Type B pancreatic cell (in vitro differentiated cells): Measurements from ENCODE around the gene SOCS7. TPM values are rescaled to one million over a fixed set of nuclear protein-coding genes. Genes with fewer than 3 reads are reported as not detected.

Experiments used
- DNase-seq: peaks from one replicate; pipeline ENCODE4 v3.0.0; 2021; ENCODE audit warnings: mixed read lengths; ENCODE audit not compliant: unreplicated experiment; ENCODE audit errors: extremely low spot score
- H3K27ac Mint-ChIP-seq: 2 replicates; pipeline ENCODE4 v1.8.0; 2021; ENCODE audit warnings: mild to moderate bottlenecking, mixed read lengths
- H3K27me3 Mint-ChIP-seq: 2 replicates; pipeline ENCODE4 v1.8.0; 2021; ENCODE audit warnings: mixed read lengths
- H3K36me3 Mint-ChIP-seq: 2 replicates; pipeline ENCODE4 v1.8.0; 2021; ENCODE audit warnings: mixed read lengths
- H3K4me1 Mint-ChIP-seq: one replicate; pipeline ENCODE4 v1.8.0; 2021; ENCODE audit warnings: mixed read lengths; ENCODE audit not compliant: unreplicated experiment
- H3K4me3 Mint-ChIP-seq: 2 replicates; pipeline ENCODE4 v1.8.0; 2021; ENCODE audit warnings: mild to moderate bottlenecking, mixed read lengths
- H3K9me3 Mint-ChIP-seq: 2 replicates; pipeline ENCODE4 v1.8.0; 2021; ENCODE audit warnings: mixed read lengths
- CTCF ChIP-seq: fragments of 200-600 bp; sonication (generic); conservative IDR thresholded peaks from 2 replicates; pipeline ENCODE4 v1.5.0; 2021; ENCODE audit warnings: antibody characterized with exemption, mild to moderate bottlenecking
- total RNA-seq: library from RNA; stranded (reverse); gene quantifications from 2 replicates; pipeline ENCODE4 v1.2.1, GENCODE V29; 2021; ENCODE audit warnings: low replicate concordance

The SOCS7 gene
- total RNA-seq, 1 donor from 2014 or later = 25.8 TPM

GRCh38 chr17:38322897-38323296 is 28.7 kb upstream of the SOCS7 start:
- no peak for TF ChIP-seq CTCF
- Mint-ChIP-seq H3K27me3 (no peaks in the 10 kb centered on the region), H3K27ac (no peak overlapping the region), H3K4me1 (peaks cover 13% of the 10 kb centered on the region), H3K36me3 (peaks cover 18% of the 10 kb centered on the region), H3K4me3 (no peak overlapping the region), H3K9me3 (no peaks in the 10 kb centered on the region)
- DNase-seq = no peak

GRCh38 chr17:38324141-38324697 is 27.4 kb upstream of the SOCS7 start:
- Mint-ChIP-seq H3K9me3 (no peaks in the 10 kb centered on the region), H3K27ac (no peak overlapping the region)

GRCh38 chr17:38324772-38325171 is 26.9 kb upstream of the SOCS7 start:
- Mint-ChIP-seq H3K36me3 (peaks cover 15% of the 10 kb centered on the region), H3K4me3 (peak overlapping the region; percentile 46), H3K27me3 (peaks cover 4% of the 10 kb centered on the region), H3K9me3 (no peaks in the 10 kb centered on the region), H3K27ac (peak overlapping the region; percentile 71), H3K4me1 (peaks cover 13% of the 10 kb centered on the region)
- no peak for DNase-seq
- no peak for TF ChIP-seq CTCF

More at GRCh38 chr17:38324141-38324697, 27.4 kb upstream of the SOCS7 start:
- Mint-ChIP-seq H3K4me3 (no peak overlapping the region), H3K4me1 (peaks cover 13% of the 10 kb centered on the region), H3K27me3 (peaks cover 4% of the 10 kb centered on the region), H3K36me3 (peaks cover 15% of the 10 kb centered on the region)
- DNase-seq = no peak
- TF ChIP-seq CTCF = no peak

GRCh38 chr17:38325221-38325851 is 26.3 kb upstream of the SOCS7 start:
- no peaks in the 10 kb centered on the region for H3K9me3 Mint-ChIP-seq
- H3K4me1 Mint-ChIP-seq = peaks cover 13% of the 10 kb centered on the region
- peaks cover 4% of the 10 kb centered on the region for H3K27me3 Mint-ChIP-seq
- TF ChIP-seq CTCF = no peak
- peaks cover 11% of the 10 kb centered on the region for H3K36me3 Mint-ChIP-seq
- DNase-seq = no peak
- H3K4me3 Mint-ChIP-seq = peak overlapping the region; percentile 46
- peak overlapping the region; percentile 71 for H3K27ac Mint-ChIP-seq

- H3K4me1 Mint-ChIP-seq = peaks cover 13% of the 10 kb centered on the region
- TF ChIP-seq CTCF = no peak
- no peak overlapping the region for H3K4me3 Mint-ChIP-seq
- H3K36me3 Mint-ChIP-seq = peaks cover 4% of the 10 kb centered on the region
- no peaks in the 10 kb centered on the region for H3K9me3 Mint-ChIP-seq
- H3K27me3 Mint-ChIP-seq = peaks cover 4% of the 10 kb centered on the region
- DNase-seq = no peak
- no peak overlapping the region for H3K27ac Mint-ChIP-seq
These were observed 24.4 kb upstream of the SOCS7 start for GRCh38 chr17:38326996-38327792.
